Thyroid gland (tissue), 4 donors: ENCODE results near the gene PRKCZ.

ENCODE experiments used
- CTCF ChIP-seq, 6 experiments: fragments of 200-600 bp in 3 of 6; fragments of 450-650 bp in 3 of 6; sonication (generic) in 3 of 6; IDR thresholded peaks; one replicate each; pipeline ENCODE4 v1.5.1; 2016 to 2019; ENCODE audit warnings: antibody characterized with exemption in 6 of 6, mild to moderate bottlenecking in 2 of 6, inconsistent platforms in 1 of 6, moderate library complexity in 1 of 6
- POLR2A ChIP-seq, 2 donors: fragments of 450-650 bp; IDR thresholded peaks; one replicate each; pipeline ENCODE4 v1.6.1; 2017; ENCODE audit warnings: antibody characterized with exemption in 2 of 2, mild to moderate bottlenecking in 2 of 2, moderate library complexity in 1 of 2

DNA sequence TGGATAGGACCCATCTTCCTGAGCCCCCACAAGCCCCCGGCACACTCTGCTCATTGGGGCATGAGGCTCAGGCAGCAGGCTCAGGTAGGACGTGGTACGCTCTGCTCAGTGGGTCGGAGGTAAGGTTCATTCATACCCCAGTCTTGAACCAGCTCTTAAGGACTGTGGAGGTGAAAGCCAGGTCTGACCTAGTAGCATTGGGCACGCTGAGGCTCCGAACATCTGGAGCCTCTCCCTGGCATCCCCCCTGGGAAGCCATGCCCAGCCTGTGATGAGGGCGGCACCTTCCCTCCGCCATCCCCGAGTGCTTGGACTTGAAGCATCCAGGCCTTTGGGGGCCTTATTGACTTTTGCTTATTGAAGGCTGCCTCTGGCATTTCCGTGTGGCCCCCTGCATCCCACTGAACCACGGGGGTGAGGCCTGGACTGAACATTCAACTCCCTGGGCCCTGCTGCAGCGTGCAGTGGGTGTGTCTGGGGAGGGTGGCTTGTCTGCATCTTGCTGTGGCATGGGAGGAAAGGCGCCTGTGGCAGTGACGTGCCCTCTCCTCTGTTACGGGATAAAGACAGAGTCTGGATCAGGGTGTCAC lies 94.4 kb downstream of the PRKCZ start:
- no peak for TF ChIP-seq CTCF (IDR thresholded peaks at IDR 0.05)
- TF ChIP-seq POLR2A (IDR thresholded peaks at IDR 0.05), result no peak
